Stimulated activated CD8-positive, alpha-beta memory T cell treated with anti-CD3 and anti-CD28 coated beads, Interleukin-2, amount 100 ng/mL, for 1 hour (primary cell): ENCODE measurements around the gene DPYD.
"Not testable (repeated sequence)": the region's sequence is repeated elsewhere in the genome, so short reads cannot be mapped to it uniquely, and the experiment has no call there.

Experiments used
- DNase-seq, 2 donors: peaks; one replicate each; pipeline ENCODE4 v3.0.0-alpha.2; 2020; ENCODE audit warnings: low read depth in 2 of 2

The DPYD gene

DNA sequence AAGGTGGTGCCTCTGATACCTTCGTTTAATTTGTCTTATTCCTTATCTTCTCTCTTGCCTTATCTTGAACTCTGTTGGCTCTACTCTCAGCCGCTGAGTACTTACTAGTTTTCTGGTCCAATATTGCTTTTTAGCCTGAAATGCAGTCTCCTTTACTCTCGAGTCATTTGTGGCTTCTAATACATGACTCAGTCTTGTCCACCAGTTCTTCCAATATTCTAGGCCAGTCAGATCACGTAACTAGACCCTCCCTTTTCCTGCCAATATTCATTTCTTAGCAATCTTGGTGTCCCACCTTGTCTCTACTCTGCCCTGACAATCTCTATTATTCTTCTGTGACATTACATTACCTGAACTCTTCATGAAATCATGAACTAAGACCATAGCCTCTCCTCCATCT, 555.8 kb downstream of the DPYD start:
- no peak for DNase-seq

DNA sequence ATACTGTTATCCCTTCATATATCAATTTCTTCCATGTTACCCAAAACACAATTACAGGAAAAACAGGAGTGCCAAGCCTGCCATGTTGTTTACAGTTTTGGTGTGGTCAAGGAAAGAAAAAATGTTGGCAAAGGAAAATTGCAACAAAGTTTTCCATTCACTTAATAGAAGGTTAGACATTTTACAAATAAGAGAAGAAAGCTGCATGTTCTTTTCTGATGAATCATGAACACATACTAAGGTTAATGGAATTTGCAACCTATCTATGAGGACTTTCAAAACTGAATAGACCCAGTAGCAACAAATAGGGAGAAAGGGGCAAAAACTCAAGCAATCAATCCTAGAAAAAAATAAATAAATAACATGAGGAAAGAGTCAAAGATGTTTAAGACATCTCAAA, 556.7 kb downstream of the DPYD start:
- DNase-seq: no peak

DNA sequence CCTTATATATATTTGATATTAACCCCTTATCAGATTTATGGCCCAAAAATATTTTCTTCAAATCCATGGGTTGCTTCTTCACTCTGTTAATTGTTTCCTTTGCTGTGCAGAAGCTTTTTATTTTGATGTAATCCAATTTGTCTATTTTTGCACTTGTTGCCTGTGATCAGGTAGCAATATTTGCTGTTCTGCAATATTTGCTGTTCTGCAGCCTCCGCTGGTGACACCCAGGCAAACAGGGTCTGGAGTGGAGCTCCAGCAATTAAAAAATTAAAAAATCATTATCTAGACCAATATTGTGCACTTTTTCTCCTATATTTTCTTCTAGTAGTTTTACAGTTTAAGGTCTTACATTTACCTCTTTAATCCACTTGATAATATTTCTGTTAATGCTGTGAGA, 564.5 kb downstream of the DPYD start:
- no peak for DNase-seq

DNA sequence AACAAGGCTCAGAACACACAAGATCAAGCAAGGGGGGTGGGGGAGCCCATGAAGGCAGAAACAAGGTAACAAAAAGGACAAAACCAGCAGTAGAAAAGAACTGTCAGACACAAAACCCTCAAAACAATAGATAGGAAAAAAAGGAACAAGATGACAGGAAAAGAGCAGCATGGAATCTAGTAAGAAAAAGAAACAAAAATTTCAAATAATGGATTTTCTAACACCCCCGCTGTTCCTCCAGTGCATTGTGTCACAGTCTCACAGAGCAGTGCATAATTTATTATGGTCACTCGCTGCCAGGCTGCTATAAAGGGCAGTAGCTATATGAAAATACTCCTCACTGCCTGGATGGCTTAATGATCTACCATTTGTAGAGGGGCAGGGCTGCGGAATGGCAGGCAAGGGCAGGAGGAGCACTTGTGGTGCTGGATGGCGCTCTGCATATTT, 567.9 kb downstream of the DPYD start:
- no peak for DNase-seq

DNA sequence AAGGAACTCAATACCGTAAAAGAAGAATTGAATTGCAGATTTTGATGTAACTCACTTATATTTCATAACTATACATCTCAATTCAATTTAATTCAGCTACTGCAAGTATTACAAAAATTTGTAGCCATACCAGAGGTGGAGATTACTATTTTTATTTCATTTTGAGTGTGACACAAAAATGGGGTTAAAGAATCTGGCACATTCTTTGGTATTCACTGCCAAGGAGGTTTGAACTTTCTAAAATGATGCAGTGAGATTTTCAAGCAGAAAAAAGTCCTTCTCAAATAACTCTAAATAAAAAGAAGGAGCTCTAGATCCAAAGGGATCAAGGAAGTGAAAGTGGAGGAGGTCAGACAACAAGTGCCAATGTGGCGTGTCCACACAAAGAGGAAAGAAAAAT, 569.0 kb downstream of the DPYD start:
- no peak for DNase-seq

DNA sequence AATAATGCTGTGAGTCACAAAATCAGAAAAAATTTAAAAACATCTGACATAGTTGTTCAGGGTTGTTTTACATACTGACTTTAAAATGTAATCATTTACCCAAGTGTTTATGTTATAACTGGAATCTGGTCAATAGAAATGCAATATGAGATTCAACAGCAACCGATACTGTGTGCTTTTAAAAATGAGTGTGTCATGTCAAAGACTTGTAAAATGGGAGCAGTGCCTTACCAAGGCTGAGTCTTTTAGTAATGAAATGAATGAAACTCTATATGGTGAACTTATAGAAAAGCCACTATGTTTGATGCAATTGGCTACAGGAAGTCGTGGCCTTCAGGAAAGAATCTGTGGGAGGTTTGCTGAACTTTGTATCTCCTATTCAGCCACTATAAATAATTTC, 570.2 kb downstream of the DPYD start:
- no peak for DNase-seq

DNA sequence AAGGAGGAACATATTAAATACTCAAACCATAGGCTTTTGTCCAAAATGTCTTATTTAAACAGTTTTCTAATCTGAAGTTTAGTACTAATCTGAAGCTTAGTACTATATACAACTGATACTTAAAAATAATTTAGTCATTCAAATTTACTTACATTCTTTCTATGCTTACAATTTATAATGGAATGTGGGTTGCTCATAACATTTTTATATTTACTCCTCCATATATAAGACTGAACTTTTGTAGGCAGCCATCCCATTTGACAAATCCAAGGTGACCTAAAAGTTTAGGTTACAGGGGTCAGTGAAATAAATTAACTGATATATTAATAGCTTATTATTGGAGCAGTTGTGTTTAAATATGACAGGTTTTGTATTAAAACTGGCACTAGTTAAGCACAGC, 570.6 kb downstream of the DPYD start:
- no peak for DNase-seq

DNA sequence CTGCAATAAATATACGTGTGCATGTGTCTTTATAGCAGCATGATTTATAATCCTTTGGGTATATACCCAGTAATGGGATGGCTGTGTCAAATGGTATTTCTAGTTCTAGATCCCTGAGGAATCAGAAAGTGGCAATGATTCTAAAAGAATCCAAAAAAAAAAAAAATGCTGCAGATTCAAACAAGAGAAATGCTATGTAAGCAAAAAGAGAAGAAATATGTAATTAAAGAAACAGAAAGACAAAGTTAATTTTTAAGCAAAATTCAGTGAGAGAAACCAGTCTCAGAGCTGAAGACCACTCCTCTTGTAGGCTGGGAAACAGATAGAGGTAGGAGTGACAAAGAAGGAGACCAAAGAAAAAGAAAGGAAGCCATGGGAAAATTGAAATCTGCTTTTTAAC, 571.0 kb downstream of the DPYD start:
- DNase-seq: not testable (repeated sequence)

DNA sequence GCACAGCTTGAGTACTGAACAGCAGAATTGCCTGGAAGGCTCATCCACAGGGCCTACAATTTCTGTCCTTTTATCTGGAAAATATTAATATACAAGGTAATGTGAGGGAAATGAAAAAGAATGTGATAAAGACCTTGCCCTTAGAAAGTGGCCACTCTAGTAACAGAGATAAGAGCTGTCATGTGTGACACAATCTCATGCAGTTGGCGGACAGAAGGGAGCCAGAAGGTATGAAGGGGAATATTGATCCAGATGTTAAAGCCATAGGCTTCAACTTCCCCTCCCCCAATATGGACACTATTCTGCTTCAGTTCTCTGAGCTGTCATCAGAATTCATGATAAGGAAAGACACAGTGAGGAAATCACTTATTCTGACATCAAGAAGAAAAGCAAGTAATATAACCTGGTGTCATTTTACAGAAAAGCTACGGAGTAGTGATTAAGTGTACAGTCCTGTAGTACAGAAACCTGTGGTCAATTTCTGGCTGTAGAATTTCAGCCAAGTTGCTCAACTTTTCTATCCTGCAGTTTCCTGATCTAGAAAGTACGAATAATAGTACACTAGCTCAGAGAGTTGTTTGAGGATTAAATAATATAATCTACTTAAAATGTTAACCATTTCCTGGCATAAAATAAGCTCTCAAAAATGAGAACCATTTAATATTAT, 572.1 kb downstream of the DPYD start:
- no peak for DNase-seq

DNA sequence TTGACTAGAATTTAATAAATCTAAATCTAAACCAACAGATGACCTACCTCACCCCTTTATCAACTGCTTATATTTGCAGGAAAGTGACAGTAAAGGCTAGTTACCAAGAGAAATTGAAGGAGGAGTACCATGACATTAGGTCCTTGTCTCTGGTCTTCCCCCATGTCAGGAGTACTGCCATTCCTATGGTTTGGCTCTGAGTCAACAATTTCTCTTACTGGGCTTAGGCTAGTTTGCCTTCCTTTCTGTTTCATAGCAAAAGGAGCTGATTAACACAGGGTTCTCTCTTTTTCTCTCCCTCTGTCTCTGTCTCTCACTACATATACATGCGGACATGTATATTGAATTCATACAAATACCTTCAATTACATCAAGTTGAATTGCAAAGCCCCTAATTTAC, 579.9 kb downstream of the DPYD start:
- DNase-seq: no peak

DNA sequence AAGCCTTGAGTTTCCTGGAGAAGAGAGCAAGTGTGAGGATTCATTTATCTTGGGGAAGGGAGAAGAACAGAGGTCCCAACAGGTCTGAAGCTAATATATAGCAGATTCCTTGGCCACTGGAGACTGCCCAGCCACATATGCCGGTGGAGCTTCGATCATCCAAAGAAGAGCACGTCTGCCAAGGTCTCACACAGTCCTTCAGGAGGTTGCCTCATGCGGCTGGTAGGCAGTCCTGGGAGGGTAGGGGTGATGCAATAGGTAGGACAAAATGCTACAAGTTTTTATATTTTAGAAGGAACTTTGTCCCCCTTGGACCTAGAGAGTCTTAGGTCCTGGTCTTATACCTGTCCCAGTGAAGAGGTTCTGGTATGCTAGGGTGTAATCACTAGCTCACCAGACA, 582.5 kb downstream of the DPYD start:
- DNase-seq: no peak

DNA sequence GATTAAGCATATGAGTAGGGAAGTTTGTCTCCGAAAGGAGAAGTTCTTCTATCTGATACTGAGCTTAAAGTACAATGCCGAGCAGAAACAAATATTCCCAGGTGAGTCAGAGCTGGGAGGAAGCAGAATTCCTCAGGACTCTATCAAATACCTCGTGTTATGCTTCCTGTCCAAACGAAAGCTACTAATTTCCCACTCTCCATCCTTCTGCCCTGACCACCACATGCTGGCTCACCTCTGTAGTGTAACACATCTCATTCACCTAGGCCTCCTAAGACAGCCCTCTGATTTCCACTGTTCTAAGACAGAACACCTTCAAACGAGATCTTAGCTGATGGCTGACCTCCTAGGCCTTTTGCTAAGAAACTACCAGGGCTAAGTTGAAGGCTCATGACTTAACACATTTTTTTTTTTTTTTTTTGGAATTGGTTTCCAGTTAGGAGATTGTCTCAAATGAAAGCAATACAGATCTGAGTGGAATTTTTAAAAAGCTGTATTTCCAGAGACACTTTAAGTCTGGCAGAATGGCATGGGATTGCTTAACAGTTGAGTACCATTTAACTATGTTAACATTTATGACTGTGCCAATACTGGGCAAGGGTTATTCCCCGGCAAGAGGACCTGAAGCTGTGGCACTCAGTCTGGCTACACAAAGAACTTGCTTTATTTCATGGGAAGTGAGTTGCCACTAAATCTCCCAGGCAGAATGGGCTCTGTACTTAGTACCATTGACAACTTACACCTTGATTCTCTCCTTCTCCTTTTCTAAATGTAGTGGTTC, 583.4 kb downstream of the DPYD start:
- no peak for DNase-seq

DNA sequence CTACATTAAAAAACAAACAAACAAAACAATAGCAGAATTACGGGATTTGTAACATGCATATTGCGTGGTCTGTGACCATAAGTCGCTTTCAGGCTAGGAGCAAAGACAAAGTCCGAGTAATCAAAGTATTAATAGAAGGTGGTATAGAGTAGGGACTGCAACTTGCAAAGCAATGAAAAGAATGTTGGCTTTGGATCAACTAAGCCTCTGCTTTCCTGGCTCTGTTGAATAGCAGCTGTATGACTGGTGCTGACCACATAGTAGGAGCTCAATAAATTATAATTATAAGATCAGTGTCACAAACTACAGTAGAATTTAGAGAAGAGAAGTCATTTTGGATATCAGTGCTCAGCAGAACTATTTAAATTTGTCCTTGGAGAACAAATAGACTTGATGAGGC, 586.4 kb downstream of the DPYD start:
- DNase-seq: no peak

DNA sequence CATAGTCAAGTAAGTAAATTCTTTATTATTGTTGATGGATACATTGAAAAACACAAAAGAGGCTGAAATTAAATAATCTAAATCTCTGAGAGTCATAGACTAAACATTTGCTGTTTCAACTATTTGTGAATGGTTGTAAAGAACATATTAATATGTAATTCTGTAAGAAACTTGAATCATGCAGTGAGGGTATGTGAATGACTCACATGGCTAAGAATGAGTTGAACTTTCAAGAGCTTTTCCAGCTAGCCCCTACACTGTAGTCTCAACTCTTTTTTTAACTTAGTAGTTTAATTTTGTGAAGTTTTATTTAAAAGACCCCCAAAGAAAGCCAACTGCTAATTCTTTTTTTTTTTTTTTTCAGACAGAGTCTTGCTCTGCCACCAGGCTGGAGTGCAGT, 588.1 kb downstream of the DPYD start:
- DNase-seq: no peak

DNA sequence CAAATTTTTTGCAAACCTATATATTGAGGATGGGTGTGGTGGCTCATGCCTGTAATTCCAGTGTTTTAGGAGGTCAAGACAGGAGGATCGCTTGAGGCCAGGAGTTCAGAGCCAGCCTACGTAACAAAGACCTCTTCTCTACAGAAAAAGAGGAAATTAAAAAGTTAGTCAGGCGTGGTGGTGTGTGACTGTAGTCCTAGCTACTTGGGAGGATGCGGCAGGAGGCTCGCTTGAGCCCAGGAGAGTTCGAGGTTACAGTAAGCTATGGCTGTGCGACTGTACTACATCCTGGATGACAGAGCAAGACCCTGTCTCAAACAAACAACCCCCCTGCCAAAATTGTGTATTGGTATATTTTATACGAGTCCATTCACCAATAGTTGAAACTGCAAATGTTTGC, 589.7 kb downstream of the DPYD start:
- no peak for DNase-seq

DNA sequence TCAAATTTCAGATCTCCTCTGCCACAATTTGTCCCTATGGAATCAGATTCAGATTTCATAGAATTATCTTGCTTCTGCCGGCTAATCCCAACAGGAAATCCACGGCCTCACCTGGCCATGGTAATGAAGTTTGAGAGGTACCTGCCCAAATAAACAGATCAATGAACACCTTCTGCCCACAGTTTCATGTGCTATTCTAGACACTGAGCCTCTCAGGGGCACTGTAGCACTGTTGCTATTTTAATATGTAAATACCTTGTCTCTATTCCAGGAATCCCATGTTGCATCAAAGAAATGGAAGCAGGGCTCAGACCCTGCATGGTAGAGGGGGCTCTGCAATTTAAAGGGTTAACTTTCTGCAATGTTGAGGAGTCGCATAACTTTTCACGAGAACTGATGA, 606.1 kb downstream of the DPYD start:
- no peak for DNase-seq

DNA sequence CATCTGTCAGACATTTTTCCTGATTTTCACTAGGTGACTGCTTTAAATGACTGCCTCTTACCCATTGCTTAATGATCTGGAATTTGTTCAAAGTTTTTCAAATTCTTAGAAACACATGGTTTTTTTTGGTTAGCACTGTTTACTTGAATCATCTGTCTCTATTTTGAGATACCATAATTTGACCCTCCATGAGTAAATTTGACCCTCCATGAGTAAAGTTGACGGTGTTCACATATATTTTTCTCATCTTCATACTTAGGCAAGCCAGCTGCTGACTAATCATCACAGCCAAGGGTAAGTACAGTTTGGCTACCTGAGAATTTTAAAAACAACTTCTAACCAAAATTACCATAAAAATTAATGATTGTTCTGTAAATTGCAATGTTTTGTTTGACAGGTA, 612.7 kb downstream of the DPYD start:
- no peak for DNase-seq

DNA sequence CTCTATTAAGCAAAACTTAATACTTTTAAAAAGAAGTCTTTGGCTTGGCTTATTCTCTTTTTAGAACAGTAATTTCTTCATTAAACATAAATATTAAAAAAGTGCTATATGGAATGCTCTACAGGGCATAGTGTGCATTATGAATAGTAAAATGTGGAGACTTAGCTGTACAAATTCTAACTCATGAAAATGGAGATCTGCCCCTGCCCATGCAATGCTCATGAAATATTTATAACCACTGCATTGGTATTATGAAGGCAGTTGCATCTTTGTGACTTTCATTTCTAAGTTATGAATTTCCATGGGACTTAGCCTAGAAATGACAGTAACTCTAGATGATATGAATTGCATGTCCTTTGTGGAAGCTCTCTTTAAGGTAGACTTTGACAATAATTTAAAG, 613.3 kb downstream of the DPYD start:
- DNase-seq: no peak

DNA sequence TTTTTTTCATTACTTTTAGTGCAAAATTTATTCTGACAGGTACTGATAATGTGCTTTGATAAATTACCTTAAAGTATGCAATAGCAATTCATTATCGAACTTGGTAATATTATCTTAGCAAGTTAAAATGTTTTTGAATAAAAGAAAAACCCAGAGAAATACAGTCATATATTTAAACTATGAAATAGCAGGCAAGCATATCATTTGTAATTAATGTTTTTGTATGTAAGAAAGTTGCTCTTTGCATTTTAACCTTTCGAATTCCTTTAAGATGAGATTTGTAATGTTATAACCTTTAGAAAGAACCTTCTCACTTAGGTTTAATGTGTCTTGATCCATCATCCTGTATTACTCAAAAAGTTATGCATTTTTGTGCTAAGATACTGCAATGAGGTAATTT, 613.7 kb downstream of the DPYD start:
- no peak for DNase-seq

DNA sequence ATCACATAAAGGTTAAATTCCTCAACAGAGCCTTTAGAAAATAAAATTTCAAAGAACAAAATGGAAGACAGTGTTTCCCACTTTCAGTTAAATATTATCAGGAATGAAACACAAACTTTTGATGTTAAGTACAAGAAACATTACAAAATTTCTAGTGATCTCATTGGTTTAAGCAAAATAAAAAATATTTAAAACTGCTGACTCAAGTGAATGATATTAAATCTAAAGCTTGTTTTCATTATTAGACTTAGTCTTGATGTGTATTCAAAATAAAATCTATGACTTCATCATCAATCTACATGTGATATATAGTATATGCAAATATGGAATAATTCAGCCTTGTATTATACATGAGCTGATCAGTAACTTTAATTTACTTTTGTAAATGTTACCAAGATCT, 614.3 kb downstream of the DPYD start:
- no peak for DNase-seq

DNA sequence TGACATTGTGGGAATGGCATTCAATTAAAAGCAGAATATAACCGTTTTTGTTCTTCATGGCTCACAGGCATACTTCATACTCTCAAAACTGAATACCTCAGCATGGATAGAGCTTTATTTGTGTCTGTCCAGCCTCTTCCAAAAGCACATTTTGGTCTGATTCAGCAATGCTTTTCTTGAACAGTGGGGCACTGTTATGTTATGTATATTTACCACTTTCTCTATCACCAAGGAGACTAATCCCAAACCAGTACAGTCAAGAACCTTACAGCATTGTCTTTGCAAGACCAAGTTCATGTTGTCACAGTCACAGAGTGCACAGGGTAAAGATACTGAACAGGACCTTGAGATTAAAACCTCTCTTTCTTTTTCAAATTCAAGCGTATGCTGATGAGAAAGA, 616.5 kb downstream of the DPYD start:
- no peak for DNase-seq

DNA sequence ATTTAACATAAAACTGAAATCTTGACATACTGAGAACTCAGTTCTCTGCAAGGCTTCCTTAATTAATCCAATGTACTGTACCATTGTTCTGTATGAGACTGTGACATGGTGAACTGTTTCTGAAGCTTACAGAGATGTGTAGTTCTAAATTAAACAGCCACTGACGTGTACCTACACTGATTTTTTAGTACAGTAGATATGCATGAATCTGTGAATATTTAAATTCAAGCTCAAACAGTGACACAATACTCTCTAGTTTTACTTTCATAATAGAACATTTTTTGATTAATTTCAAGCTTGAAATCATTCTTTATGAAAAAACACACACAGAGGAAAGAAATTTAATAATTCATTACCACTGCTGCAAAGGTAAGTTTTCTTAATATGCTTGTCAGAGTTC, 621.9 kb downstream of the DPYD start:
- DNase-seq: no peak

DNA sequence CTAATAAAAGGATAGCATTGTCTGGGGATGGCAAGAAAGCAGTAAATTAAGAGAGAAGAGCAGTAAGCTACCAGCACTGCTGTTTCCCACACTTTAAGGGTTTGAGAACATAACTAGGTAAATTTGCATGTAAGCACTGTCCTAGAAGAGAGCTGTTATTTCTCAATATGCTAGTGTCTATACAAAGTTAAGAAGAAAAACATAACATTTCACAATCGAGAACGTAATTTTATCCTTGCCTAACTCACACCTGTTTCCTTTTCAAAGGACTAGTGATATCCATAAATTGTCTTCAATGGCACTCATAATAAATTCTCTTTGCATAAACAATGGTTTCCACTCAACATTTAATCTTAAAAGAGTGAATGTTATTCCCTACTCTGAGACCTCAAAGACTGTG, 623.2 kb downstream of the DPYD start:
- no peak for DNase-seq

DNA sequence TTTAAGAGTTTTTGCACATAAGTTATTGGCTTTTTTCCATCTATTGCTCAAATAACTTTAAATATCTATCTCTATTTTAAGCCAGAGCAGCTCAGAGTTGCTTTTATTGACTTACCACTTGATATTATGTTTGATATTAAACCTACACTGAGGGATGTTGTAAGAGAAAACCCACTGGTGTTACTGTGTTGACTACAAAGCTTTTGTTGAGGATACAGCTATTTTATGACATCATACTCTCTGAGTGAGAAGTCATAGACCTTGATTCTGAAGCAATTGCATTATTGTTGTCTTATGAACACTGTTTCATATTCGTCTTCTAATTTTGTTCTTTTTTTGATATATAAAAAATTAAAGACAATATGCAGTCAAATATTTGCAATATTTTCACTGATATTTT, 638.9 kb downstream of the DPYD start:
- no peak for DNase-seq
